C4-2B (cell line): ENCODE results near the gene CLDN5.

Experiments
- ZFX ChIP-seq: fragments of 450-650 bp; IDR thresholded peaks from 2 replicates; pipeline ENCODE4 v1.6.1; 2017
- TF ChIP-seq, protein P1 (sequence below): fragments of 450-650 bp; conservative IDR thresholded peaks from 2 replicates; pipeline ENCODE4 v1.5.1; 2017; ENCODE audit warnings: mild to moderate bottlenecking

DNA sequence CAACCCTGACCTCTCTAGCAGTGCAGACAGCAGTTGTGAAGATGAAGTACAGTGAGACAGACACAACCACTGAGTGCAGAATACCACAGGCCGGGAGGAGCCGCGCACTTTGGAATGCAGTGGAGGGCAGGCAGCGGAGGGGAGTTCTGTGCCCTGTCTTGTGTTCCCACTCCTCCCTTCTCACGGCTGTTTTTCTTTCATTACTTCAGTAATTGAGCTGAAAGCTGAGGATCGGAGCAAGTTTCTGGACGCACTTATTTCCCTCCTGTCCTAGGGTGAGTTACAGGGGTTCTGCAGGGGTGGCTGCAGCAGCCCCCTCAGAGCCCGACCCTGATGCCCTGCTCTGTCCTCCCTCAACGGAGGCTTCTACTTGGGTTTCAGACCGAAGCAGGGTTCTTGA is 5.6 kb downstream of the CLDN5 start:
- TF ChIP-seq, protein P1, sequence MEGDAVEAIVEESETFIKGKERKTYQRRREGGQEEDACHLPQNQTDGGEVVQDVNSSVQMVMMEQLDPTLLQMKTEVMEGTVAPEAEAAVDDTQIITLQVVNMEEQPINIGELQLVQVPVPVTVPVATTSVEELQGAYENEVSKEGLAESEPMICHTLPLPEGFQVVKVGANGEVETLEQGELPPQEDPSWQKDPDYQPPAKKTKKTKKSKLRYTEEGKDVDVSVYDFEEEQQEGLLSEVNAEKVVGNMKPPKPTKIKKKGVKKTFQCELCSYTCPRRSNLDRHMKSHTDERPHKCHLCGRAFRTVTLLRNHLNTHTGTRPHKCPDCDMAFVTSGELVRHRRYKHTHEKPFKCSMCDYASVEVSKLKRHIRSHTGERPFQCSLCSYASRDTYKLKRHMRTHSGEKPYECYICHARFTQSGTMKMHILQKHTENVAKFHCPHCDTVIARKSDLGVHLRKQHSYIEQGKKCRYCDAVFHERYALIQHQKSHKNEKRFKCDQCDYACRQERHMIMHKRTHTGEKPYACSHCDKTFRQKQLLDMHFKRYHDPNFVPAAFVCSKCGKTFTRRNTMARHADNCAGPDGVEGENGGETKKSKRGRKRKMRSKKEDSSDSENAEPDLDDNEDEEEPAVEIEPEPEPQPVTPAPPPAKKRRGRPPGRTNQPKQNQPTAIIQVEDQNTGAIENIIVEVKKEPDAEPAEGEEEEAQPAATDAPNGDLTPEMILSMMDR, result no peak
- no peak for TF ChIP-seq ZFX
